SK-N-SH (cell line): ENCODE measurements around the gene DTX1. TPM values are rescaled to one million over a fixed set of nuclear protein-coding genes. Genes with fewer than 3 reads are reported as not detected.

Experiments used
- CTCF ChIA-PET: fragments of 300-600, 350-600 bp; formaldehyde crosslinking; extraction: SDS; loops from one replicate; lab custom pipeline; 2021; lab: Yijun Ruan, JAX
- POLR2A ChIA-PET: fragments of 350-600 bp; sonication (Branson Sonifier 250); formaldehyde crosslinking; extraction: SDS; loops from one replicate; lab custom pipeline; 2020; ENCODE audit warnings: antibody characterized with exemption, inconsistent platforms; lab: Yijun Ruan, JAX
- DNase-seq: peaks from one replicate; pipeline ENCODE4 v3.0.0; 2012
- H2AFZ ChIP-seq: fragments of 200-600 bp; sonication (generic); 2 replicates; pipeline ENCODE4 v1.8.1; 2016; ENCODE audit warnings: antibody characterized with exemption, mild to moderate bottlenecking, low read depth
- H3F3A ChIP-seq: fragments of 200-600 bp; sonication (generic); replicated peaks from 2 replicates; pipeline ENCODE3; 2016; ENCODE audit warnings: antibody characterized with exemption, mild to moderate bottlenecking; ENCODE audit not compliant: insufficient read depth
- H3K27ac ChIP-seq, 2 experiments: fragments of 200-500 bp in 1 of 2; fragments of 200-600 bp in 1 of 2; sonication (Bioruptor generic) in 1 of 2; sonication (generic), shearing (Covaris generic) in 1 of 2; 2 replicates each; pipeline versions ENCODE4 v1.5.1 to v1.6.1; 2014 to 2016; ENCODE audit warnings: low read depth in 2 of 2, inconsistent platforms in 1 of 2, low read length in 1 of 2, mild to moderate bottlenecking in 1 of 2, mixed read lengths in 1 of 2
- H3K27me3 ChIP-seq: fragments of 200-600 bp; sonication (generic), shearing (Covaris generic); 2 replicates; pipeline ENCODE4 v1.6.1; 2016; ENCODE audit warnings: mixed run types; ENCODE audit not compliant: insufficient read depth
- H3K36me3 ChIP-seq, 2 experiments: fragments of 200-500 bp in 1 of 2; fragments of 200-600 bp in 1 of 2; sonication (Bioruptor generic) in 1 of 2; sonication (generic) in 1 of 2; replicated peaks in 1 of 2; 2 replicates each; pipeline versions ENCODE3 to v1.5.1; 2014 to 2016; ENCODE audit warnings: low read length in 1 of 2, mild to moderate bottlenecking in 1 of 2; ENCODE audit not compliant: insufficient read depth in 2 of 2, control insufficient read depth in 1 of 2
- H3K4me1 ChIP-seq, 2 experiments: fragments of 200-500 bp in 1 of 2; fragments of 200-600 bp in 1 of 2; sonication (Bioruptor generic) in 1 of 2; sonication (generic), shearing (Covaris generic) in 1 of 2; 2 replicates each; pipeline versions ENCODE4 v1.5.1 to v1.6.1; 2014 to 2016; ENCODE audit warnings: low read depth in 1 of 2, low read length in 1 of 2, mixed run types in 1 of 2; ENCODE audit not compliant: insufficient read depth in 2 of 2, control insufficient read depth in 1 of 2
- H3K4me2 ChIP-seq: fragments of 200-600 bp; sonication (generic), shearing (Covaris generic); 2 replicates; pipeline ENCODE4 v1.6.1; 2017; ENCODE audit warnings: mixed run types
- H3K4me3 ChIP-seq, 2 experiments: fragments of 200-500 bp in 1 of 2; fragments of 200-600 bp in 1 of 2; sonication (Bioruptor generic) in 1 of 2; sonication (generic), shearing (Covaris generic) in 1 of 2; 2 replicates each; pipeline versions ENCODE4 v1.5.1 to v1.8.1; 2014 to 2016; ENCODE audit warnings: low read depth in 2 of 2, inconsistent platforms in 1 of 2, low read length in 1 of 2, mild to moderate bottlenecking in 1 of 2, mixed read lengths in 1 of 2, moderate library complexity in 1 of 2
- H3K79me2 ChIP-seq: fragments of 200-600 bp; sonication (generic); 2 replicates; pipeline ENCODE4 v1.8.1; 2017; ENCODE audit warnings: mild to moderate bottlenecking; ENCODE audit not compliant: insufficient read depth
- H3K9ac ChIP-seq: fragments of 200-600 bp; sonication (generic); 2 replicates; pipeline ENCODE4 v1.6.1; 2017; ENCODE audit warnings: mixed run types
- H3K9me2 ChIP-seq: fragments of 200-600 bp; sonication (generic); 2 replicates; pipeline ENCODE4 v1.6.1; 2017; ENCODE audit warnings: mixed run types
- H3K9me3 ChIP-seq: fragments of 200-600 bp; sonication (generic); 2 replicates; pipeline ENCODE4 v1.6.1; 2017; ENCODE audit warnings: mixed run types, mild to moderate bottlenecking, moderate library complexity
- H4K20me1 ChIP-seq: fragments of 200-600 bp; sonication (generic); 2 replicates; pipeline ENCODE4 v1.6.1; 2017; ENCODE audit warnings: mild to moderate bottlenecking, mixed run types; ENCODE audit not compliant: insufficient read depth
- CHD2 ChIP-seq: fragments of 150-350 bp; IDR thresholded peaks from 2 replicates; pipeline ENCODE4 v1.6.1; 2018; ENCODE audit warnings: low read length; ENCODE audit not compliant: partially characterized antibody
- EP300 ChIP-seq, 2 experiments: IDR thresholded peaks; 2 replicates each; pipeline versions ENCODE4 v1.4.0 to v1.6.1; 2012; ENCODE audit warnings: borderline replicate concordance in 1 of 2, low read depth in 1 of 2, low read length in 1 of 2
- EZH2phosphoT487 ChIP-seq: fragments of 200-600 bp; sonication (generic); IDR thresholded peaks from 2 replicates; pipeline ENCODE4 v1.6.1; 2017; ENCODE audit warnings: low read depth, mixed run types, mild to moderate bottlenecking, antibody characterized with exemption, moderate library complexity, borderline replicate concordance
- FOSL2 ChIP-seq: IDR thresholded peaks from 2 replicates; pipeline ENCODE4 v1.4.0; 2012; ENCODE audit warnings: low read depth, mild to moderate bottlenecking, moderate library complexity, borderline replicate concordance
- GABPA ChIP-seq: IDR thresholded peaks from 2 replicates; pipeline ENCODE4 v1.4.0; 2012; ENCODE audit warnings: low read depth, mild to moderate bottlenecking
- GATA2 ChIP-seq: sonication (generic); formaldehyde crosslinking; IDR thresholded peaks from 2 replicates; pipeline ENCODE4 v1.5.0; 2020; ENCODE audit warnings: mild to moderate bottlenecking, missing genetic modification reagents
- MXI1 ChIP-seq: IDR thresholded peaks from 2 replicates; pipeline ENCODE4 v1.6.1; 2012; ENCODE audit warnings: mild to moderate bottlenecking, low read depth, low read length, improper control_type of control experiment
- NFIC ChIP-seq: IDR thresholded peaks from 2 replicates; pipeline ENCODE4 v1.4.0; 2012; ENCODE audit warnings: borderline replicate concordance
- NRF1 ChIP-seq: IDR thresholded peaks from 2 replicates; pipeline ENCODE4 v1.6.1; 2012; ENCODE audit warnings: low read depth, mild to moderate bottlenecking, low read length
- POLR2AphosphoS5 ChIP-seq: IDR thresholded peaks from 2 replicates; pipeline ENCODE4 v1.6.1; 2012; ENCODE audit warnings: low read depth, low read length
- RAD21 ChIP-seq: IDR thresholded peaks from 2 replicates; pipeline ENCODE4 v1.6.1; 2012; ENCODE audit warnings: mild to moderate bottlenecking, low read length
- TEAD4 ChIP-seq: IDR thresholded peaks from 2 replicates; pipeline ENCODE4 v1.4.0; 2012; ENCODE audit warnings: mild to moderate bottlenecking, borderline replicate concordance; ENCODE audit not compliant: insufficient read depth
- WGBS: methylation state at CpG from one replicate; pipeline ENCODE4 v1.1.6; 2017; ENCODE audit warnings: low lambda C conversion rate; 5-methylcytosine and 5-hydroxymethylcytosine counted together
- polyA plus RNA-seq, 3 experiments: library from polyadenylated mRNA; depleted of rRNA; stranded (reverse); fragments of >200 nt; gene quantifications; 2 replicates each; pipeline ENCODE4 v1.2.3, GENCODE V29; 2012
- TF ChIP-seq, protein P1 (sequence below): IDR thresholded peaks from 2 replicates; pipeline ENCODE4 v1.4.0; 2012; ENCODE audit warnings: low read depth, borderline replicate concordance
- TF ChIP-seq, protein P2 (sequence below): IDR thresholded peaks from 2 replicates; pipeline ENCODE4 v1.4.0; 2012; ENCODE audit warnings: low read depth
- TF ChIP-seq, protein P3 (sequence below): IDR thresholded peaks from 2 replicates; pipeline ENCODE4; 2012
- TF ChIP-seq, protein P4 (sequence below): fragments of 150-350 bp; IDR thresholded peaks from 2 replicates; pipeline ENCODE4 v1.6.1; 2016; ENCODE audit warnings: mild to moderate bottlenecking, low read depth, low read length
- TF ChIP-seq, protein P5 (sequence below): IDR thresholded peaks from 2 replicates; pipeline ENCODE4 v1.4.0; 2012; ENCODE audit warnings: low read depth, borderline replicate concordance
- TF ChIP-seq, protein P6 (sequence below): fragments of 150-350 bp; IDR thresholded peaks from 2 replicates; pipeline ENCODE4 v1.6.1; 2017; ENCODE audit warnings: antibody characterized with exemption, low read length, low read depth, borderline replicate concordance

Gene DTX1
- polyA plus RNA-seq, 1 of the 3 experiments (the other 2 are of a cell fraction) = 0.72 TPM

DNA sequence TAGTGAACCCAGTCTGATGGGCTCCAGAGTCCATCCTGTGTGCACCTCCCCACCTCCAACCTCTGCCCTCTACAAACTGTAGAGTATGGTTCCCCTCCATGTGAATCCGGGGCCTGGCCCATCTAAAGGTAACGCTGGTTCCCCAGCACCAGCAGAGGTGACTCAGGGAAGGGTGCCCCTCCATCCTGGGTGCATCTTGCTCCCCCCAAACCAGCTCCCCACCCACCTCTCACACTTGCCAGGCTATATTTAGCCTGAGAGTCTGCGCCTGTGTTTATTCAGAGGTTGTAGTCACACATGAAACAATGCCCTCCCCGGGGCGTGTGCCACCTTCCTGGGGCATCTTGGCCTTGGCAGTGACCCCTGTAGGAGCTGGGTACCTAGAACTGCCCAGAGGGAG, 52.8 kb downstream of the DTX1 start:
- H3K9me2 ChIP-seq = no peaks in the 10 kb centered on the region
- TF ChIP-seq, protein P1, sequence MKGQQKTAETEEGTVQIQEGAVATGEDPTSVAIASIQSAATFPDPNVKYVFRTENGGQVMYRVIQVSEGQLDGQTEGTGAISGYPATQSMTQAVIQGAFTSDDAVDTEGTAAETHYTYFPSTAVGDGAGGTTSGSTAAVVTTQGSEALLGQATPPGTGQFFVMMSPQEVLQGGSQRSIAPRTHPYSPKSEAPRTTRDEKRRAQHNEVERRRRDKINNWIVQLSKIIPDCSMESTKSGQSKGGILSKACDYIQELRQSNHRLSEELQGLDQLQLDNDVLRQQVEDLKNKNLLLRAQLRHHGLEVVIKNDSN = no peak
- TF ChIP-seq EZH2phosphoT487 (no peak), NFIC (no peak), FOSL2 (no peak), GATA2 (CRISPR knock-in tag) (no peak), GABPA (no peak), TEAD4 (no peak), CHD2 (no peak), EP300 (IDR thresholded peaks at IDR 0.05; ENCODE audit: borderline replicate concordance in 1 of 2, low read depth in 1 of 2, low read length in 1 of 2) (no peak), NRF1 (no peak), RAD21 (no peak), POLR2AphosphoS5 (no peak), MXI1 (no peak)
- TF ChIP-seq, protein P2, sequence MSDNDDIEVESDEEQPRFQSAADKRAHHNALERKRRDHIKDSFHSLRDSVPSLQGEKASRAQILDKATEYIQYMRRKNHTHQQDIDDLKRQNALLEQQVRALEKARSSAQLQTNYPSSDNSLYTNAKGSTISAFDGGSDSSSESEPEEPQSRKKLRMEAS = no peak
- TF ChIP-seq, protein P3, sequence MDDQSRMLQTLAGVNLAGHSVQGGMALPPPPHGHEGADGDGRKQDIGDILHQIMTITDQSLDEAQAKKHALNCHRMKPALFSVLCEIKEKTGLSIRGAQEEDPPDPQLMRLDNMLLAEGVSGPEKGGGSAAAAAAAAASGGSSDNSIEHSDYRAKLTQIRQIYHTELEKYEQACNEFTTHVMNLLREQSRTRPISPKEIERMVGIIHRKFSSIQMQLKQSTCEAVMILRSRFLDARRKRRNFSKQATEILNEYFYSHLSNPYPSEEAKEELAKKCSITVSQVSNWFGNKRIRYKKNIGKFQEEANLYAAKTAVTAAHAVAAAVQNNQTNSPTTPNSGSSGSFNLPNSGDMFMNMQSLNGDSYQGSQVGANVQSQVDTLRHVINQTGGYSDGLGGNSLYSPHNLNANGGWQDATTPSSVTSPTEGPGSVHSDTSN = no peak
- TF ChIP-seq, protein P4, sequence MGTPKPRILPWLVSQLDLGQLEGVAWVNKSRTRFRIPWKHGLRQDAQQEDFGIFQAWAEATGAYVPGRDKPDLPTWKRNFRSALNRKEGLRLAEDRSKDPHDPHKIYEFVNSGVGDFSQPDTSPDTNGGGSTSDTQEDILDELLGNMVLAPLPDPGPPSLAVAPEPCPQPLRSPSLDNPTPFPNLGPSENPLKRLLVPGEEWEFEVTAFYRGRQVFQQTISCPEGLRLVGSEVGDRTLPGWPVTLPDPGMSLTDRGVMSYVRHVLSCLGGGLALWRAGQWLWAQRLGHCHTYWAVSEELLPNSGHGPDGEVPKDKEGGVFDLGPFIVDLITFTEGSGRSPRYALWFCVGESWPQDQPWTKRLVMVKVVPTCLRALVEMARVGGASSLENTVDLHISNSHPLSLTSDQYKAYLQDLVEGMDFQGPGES = no peak
- TF ChIP-seq, protein P5, sequence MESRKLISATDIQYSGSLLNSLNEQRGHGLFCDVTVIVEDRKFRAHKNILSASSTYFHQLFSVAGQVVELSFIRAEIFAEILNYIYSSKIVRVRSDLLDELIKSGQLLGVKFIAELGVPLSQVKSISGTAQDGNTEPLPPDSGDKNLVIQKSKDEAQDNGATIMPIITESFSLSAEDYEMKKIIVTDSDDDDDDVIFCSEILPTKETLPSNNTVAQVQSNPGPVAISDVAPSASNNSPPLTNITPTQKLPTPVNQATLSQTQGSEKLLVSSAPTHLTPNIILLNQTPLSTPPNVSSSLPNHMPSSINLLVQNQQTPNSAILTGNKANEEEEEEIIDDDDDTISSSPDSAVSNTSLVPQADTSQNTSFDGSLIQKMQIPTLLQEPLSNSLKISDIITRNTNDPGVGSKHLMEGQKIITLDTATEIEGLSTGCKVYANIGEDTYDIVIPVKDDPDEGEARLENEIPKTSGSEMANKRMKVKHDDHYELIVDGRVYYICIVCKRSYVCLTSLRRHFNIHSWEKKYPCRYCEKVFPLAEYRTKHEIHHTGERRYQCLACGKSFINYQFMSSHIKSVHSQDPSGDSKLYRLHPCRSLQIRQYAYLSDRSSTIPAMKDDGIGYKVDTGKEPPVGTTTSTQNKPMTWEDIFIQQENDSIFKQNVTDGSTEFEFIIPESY = no peak
- TF ChIP-seq, protein P6, sequence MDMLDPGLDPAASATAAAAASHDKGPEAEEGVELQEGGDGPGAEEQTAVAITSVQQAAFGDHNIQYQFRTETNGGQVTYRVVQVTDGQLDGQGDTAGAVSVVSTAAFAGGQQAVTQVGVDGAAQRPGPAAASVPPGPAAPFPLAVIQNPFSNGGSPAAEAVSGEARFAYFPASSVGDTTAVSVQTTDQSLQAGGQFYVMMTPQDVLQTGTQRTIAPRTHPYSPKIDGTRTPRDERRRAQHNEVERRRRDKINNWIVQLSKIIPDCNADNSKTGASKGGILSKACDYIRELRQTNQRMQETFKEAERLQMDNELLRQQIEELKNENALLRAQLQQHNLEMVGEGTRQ = no peak
- H3K9me3 ChIP-seq = no peaks in the 10 kb centered on the region
- H3F3A ChIP-seq = no peaks in the 10 kb centered on the region
- H3K4me1 ChIP-seq = no peaks in the 10 kb centered on the region
- no peak overlapping the region for H3K27ac ChIP-seq
- ChIA-PET POLR2A (interaction anchor here (0.5 kb wide), 1 partner anchor 47 kb away, joined by 3 read pairs; no protein-coding TSS in a partner anchor), CTCF (interaction anchor here (0.7 to 1.5 kb wide), 5 partner anchors 10 to 65 kb away, joined by 3 to 5 read pairs (median 4); no protein-coding TSS in a partner anchor)
- H2AFZ ChIP-seq = no peak overlapping the region
- H4K20me1 ChIP-seq = no peaks in the 10 kb centered on the region
- WGBS = 47% methylated on average over 3 of the region's 5 CpGs
- H3K36me3 ChIP-seq = no peaks in the 10 kb centered on the region
- no peaks in the 10 kb centered on the region for H3K27me3 ChIP-seq
- no peak for DNase-seq
- no peaks in the 10 kb centered on the region for H3K79me2 ChIP-seq
- H3K9ac ChIP-seq = no peak overlapping the region
- H3K4me3 ChIP-seq = no peak overlapping the region
- H3K4me2 ChIP-seq = no peak overlapping the region
